ENCODE measurements around the gene DNAAF8. TPM values are rescaled to one million over a fixed set of nuclear protein-coding genes. Genes with fewer than 3 reads are reported as not detected.

Gene DNAAF8
- total and polyA plus RNA-seq, 2 donors (not counting 3 experiments of a cell fraction or from before 2014, with no cell fraction given) = 0.58 to 1.0 TPM

DNA sequence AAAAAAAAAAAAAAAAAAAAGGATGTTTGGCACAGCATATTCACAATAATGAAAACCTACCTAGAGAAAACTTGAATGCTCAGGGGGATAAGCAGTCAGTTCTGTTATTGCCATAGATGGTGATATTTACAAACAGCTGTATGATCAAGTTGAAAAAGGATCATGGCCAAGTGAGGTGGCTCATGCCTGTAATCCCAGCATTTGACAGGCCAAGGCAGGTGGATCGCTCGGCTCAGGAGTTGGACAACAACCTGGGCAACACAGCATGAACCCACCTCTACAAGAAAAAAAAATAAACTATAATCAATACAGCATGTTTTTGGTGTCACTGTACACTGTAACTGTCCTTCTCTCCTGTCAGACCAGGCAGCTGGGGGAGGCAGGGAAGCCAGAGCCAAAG lies 19.3 kb upstream of the DNAAF8 start:
- intact Hi-C loops (cut with micrococcal nuclease) (no loop called here), dilution Hi-C loops (cut with MboI; ENCODE audit: extremely low pct_ligation_motif_present, low sequenced_read_pairs) (no loop called here)
- ChIA-PET CTCF (no interaction called here), POLR2A (interaction anchor here (0.6 kb wide), 1 partner anchor 12 kb away, joined by 3 read pairs; no protein-coding TSS in a partner anchor)
- H3K79me2 ChIP-seq (ENCODE audit: control insufficient read depth, insufficient read depth, low read length) = no peaks in the 10 kb centered on the region
- H3K36me3 ChIP-seq (ENCODE audit: control insufficient read depth in 2 of 2, extremely low read depth in 1 of 2, insufficient read depth in 2 of 2, low read length in 2 of 2) = peaks cover 2 to 4% of the 10 kb centered on the region in 2 experiments
- no peaks in the 10 kb centered on the region for H3K9me3 ChIP-seq (replicated peaks; ENCODE audit: control insufficient read depth, insufficient read depth, low read length)
- no peak overlapping the region for H2AFZ ChIP-seq (ENCODE audit: low read depth, low read length)
- DNase-seq (ENCODE audit: low read depth, low spot score) (no peak), FAIRE-seq (no peak)
- H3K9me1 ChIP-seq (replicated peaks; ENCODE audit: control insufficient read depth, extremely low read depth, insufficient read depth, low read length) = no peaks in the 10 kb centered on the region
- no peaks in the 10 kb centered on the region for H3K4me1 ChIP-seq (ENCODE audit: control insufficient read depth, extremely low read depth, insufficient read depth, low read length)
- H4K20me1 ChIP-seq (replicated peaks; ENCODE audit: control insufficient read depth, extremely low read depth, insufficient read depth, low read length) = no peaks in the 10 kb centered on the region
- BruUV-seq (replicated peaks) = no TSS peak
- TF ChIP-seq, protein P1, sequence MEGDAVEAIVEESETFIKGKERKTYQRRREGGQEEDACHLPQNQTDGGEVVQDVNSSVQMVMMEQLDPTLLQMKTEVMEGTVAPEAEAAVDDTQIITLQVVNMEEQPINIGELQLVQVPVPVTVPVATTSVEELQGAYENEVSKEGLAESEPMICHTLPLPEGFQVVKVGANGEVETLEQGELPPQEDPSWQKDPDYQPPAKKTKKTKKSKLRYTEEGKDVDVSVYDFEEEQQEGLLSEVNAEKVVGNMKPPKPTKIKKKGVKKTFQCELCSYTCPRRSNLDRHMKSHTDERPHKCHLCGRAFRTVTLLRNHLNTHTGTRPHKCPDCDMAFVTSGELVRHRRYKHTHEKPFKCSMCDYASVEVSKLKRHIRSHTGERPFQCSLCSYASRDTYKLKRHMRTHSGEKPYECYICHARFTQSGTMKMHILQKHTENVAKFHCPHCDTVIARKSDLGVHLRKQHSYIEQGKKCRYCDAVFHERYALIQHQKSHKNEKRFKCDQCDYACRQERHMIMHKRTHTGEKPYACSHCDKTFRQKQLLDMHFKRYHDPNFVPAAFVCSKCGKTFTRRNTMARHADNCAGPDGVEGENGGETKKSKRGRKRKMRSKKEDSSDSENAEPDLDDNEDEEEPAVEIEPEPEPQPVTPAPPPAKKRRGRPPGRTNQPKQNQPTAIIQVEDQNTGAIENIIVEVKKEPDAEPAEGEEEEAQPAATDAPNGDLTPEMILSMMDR (IDR thresholded peaks at IDR 0.05; ENCODE audit: extremely low read depth in 1 of 2, insufficient read depth in 1 of 2, low read depth in 1 of 2, low read length in 2 of 2) = no peak
- TF ChIP-seq FOS (IDR thresholded peaks at IDR 0.05; ENCODE audit: borderline replicate concordance, insufficient read depth, low read length) = no peak
- TF ChIP-seq MAX (IDR thresholded peaks at IDR 0.05; ENCODE audit: insufficient read depth, insufficient read length) = no peak
- no peak for TF ChIP-seq EZH2 (IDR thresholded peaks at IDR 0.05; ENCODE audit: borderline replicate concordance, low read depth, low read length, severe bottlenecking)
- no peak overlapping the region for H3K27ac ChIP-seq (ENCODE audit: insufficient read depth, low read depth, low read length)
- no peak overlapping the region for H3K4me2 ChIP-seq (ENCODE audit: insufficient read depth, low read length)
- H3K4me3 ChIP-seq (replicated peaks in 1 of 3; ENCODE audit: insufficient read depth in 1 of 3, low read depth in 1 of 3, low read length in 3 of 3) = no peak overlapping the region
- H3K9ac ChIP-seq (replicated peaks; ENCODE audit: extremely low read depth, insufficient read depth, low read length) = no peak overlapping the region
- H3K27me3 ChIP-seq (ENCODE audit: control insufficient read depth in 2 of 2, insufficient read depth in 2 of 2, low read length in 2 of 2) = no peaks in the 10 kb centered on the region

- no peak overlapping the region for H2AFZ ChIP-seq (ENCODE audit: low read depth, low read length)
- intact Hi-C loops (cut with micrococcal nuclease) = no loop called here
- no peaks in the 10 kb centered on the region for H3K9me1 ChIP-seq (replicated peaks; ENCODE audit: control insufficient read depth, extremely low read depth, insufficient read depth, low read length)
- no peak overlapping the region for H3K4me3 ChIP-seq (replicated peaks in 1 of 3; ENCODE audit: insufficient read depth in 1 of 3, low read depth in 1 of 3, low read length in 3 of 3)
- H3K9ac ChIP-seq (replicated peaks; ENCODE audit: extremely low read depth, insufficient read depth, low read length) = no peak overlapping the region
- H4K20me1 ChIP-seq (replicated peaks; ENCODE audit: control insufficient read depth, extremely low read depth, insufficient read depth, low read length) = no peaks in the 10 kb centered on the region
- no peak overlapping the region for H3K4me2 ChIP-seq (ENCODE audit: insufficient read depth, low read length)
- no peak for DNase-seq (ENCODE audit: low read depth, low spot score)
- no peak for FAIRE-seq
- no peaks in the 10 kb centered on the region for H3K4me1 ChIP-seq (ENCODE audit: control insufficient read depth, extremely low read depth, insufficient read depth, low read length)
- BruUV-seq (replicated peaks) = no TSS peak
- H3K9me3 ChIP-seq (replicated peaks; ENCODE audit: control insufficient read depth, insufficient read depth, low read length) = no peaks in the 10 kb centered on the region
- H3K79me2 ChIP-seq (ENCODE audit: control insufficient read depth, insufficient read depth, low read length) = no peaks in the 10 kb centered on the region
- ChIA-PET POLR2A (no interaction called here), CTCF (no interaction called here)
- H3K27me3 ChIP-seq (ENCODE audit: control insufficient read depth in 2 of 2, insufficient read depth in 2 of 2, low read length in 2 of 2) = no peaks in the 10 kb centered on the region
- dilution Hi-C loops (cut with MboI; ENCODE audit: extremely low pct_ligation_motif_present, low sequenced_read_pairs) = no loop called here
- no peak overlapping the region for H3K27ac ChIP-seq (ENCODE audit: insufficient read depth, low read depth, low read length)
- peaks cover 2 to 4% of the 10 kb centered on the region in 2 experiments for H3K36me3 ChIP-seq (ENCODE audit: control insufficient read depth in 2 of 2, extremely low read depth in 1 of 2, insufficient read depth in 2 of 2, low read length in 2 of 2)
- TF ChIP-seq MAX (IDR thresholded peaks at IDR 0.05; ENCODE audit: insufficient read depth, insufficient read length) = no peak
- no peak for TF ChIP-seq FOS (IDR thresholded peaks at IDR 0.05; ENCODE audit: borderline replicate concordance, insufficient read depth, low read length)
- TF ChIP-seq EZH2 (IDR thresholded peaks at IDR 0.05; ENCODE audit: borderline replicate concordance, low read depth, low read length, severe bottlenecking) = no peak
- no peak for TF ChIP-seq GATA2 (IDR thresholded peaks at IDR 0.05; ENCODE audit: insufficient read depth, insufficient read length, low read depth, low read length)
- TF ChIP-seq POLR2AphosphoS5 (IDR thresholded peaks at IDR 0.05; ENCODE audit: insufficient read depth, low read depth, low read length) = no peak
- TF ChIP-seq POLR2A (IDR thresholded peaks at IDR 0.05; ENCODE audit: low read depth, low read length) = no peak
- TF ChIP-seq, protein P1 (IDR thresholded peaks at IDR 0.05; ENCODE audit: extremely low read depth in 1 of 2, insufficient read depth in 1 of 2, low read depth in 1 of 2, low read length in 2 of 2) = no peak
- no peak for TF ChIP-seq JUN (IDR thresholded peaks at IDR 0.05; ENCODE audit: borderline replicate concordance, insufficient read depth, insufficient read length, low read depth)
- TF ChIP-seq MYC (IDR thresholded peaks at IDR 0.05; ENCODE audit: low read depth, low read length) = no peak
Measured at GRCh38 chr16:4718466-4718865, 15.9 kb upstream of the DNAAF8 start.

Measured in endothelial cell of umbilical vein (primary cell).